Parathyroid adenoma (tissue), 2 donors: Measurements from ENCODE around the gene TSPYL4.

Source experiments
- H2AFZ ChIP-seq: fragments of 300-600 bp; sonication (generic); one replicate; pipeline ENCODE4 v1.7.0; 2017; ENCODE audit warnings: antibody characterized with exemption, mild to moderate bottlenecking
- H3K27ac ChIP-seq: fragments of 300-600 bp; sonication (generic); one replicate; pipeline ENCODE4 v1.7.0; 2017
- H3K27me3 ChIP-seq: fragments of 300-600 bp; sonication (generic); one replicate; pipeline ENCODE4 v1.7.0; 2017; ENCODE audit warnings: low read length; ENCODE audit not compliant: control insufficient read depth, insufficient read depth
- H3K36me3 ChIP-seq: fragments of 300-600 bp; sonication (generic); one replicate; pipeline ENCODE4 v1.7.0; 2017; ENCODE audit warnings: low read length; ENCODE audit not compliant: control insufficient read depth, insufficient read depth
- H3K4me1 ChIP-seq: fragments of 300-600 bp; sonication (generic); one replicate; pipeline ENCODE4 v1.7.0; 2017; ENCODE audit warnings: control low read depth
- H3K4me2 ChIP-seq: fragments of 300-600 bp; sonication (generic); one replicate; pipeline ENCODE4 v1.7.0; 2017; ENCODE audit warnings: low read length
- H3K4me3 ChIP-seq: fragments of 300-600 bp; sonication (generic); one replicate; pipeline ENCODE4 v1.7.0; 2017; ENCODE audit warnings: low read depth, low read length
- H3K79me2 ChIP-seq: fragments of 300-600 bp; sonication (generic); one replicate; pipeline ENCODE4 v1.7.0; 2017; ENCODE audit warnings: control low read depth
- H3K9ac ChIP-seq: fragments of 300-600 bp; sonication (generic); one replicate; pipeline ENCODE4 v1.7.0; 2017; ENCODE audit warnings: mild to moderate bottlenecking
- H3K9me3 ChIP-seq: fragments of 300-600 bp; sonication (generic); one replicate; pipeline ENCODE4 v1.7.0; 2017; ENCODE audit warnings: low read length; ENCODE audit not compliant: control insufficient read depth
- CTCF ChIP-seq: fragments of 300-600 bp; sonication (generic); IDR thresholded peaks from one replicate; pipeline ENCODE4 v1.7.0; 2017; ENCODE audit warnings: antibody characterized with exemption, mild to moderate bottlenecking
- donor health status: primary hyperparathyroidism.

TSPYL4 gene

DNA sequence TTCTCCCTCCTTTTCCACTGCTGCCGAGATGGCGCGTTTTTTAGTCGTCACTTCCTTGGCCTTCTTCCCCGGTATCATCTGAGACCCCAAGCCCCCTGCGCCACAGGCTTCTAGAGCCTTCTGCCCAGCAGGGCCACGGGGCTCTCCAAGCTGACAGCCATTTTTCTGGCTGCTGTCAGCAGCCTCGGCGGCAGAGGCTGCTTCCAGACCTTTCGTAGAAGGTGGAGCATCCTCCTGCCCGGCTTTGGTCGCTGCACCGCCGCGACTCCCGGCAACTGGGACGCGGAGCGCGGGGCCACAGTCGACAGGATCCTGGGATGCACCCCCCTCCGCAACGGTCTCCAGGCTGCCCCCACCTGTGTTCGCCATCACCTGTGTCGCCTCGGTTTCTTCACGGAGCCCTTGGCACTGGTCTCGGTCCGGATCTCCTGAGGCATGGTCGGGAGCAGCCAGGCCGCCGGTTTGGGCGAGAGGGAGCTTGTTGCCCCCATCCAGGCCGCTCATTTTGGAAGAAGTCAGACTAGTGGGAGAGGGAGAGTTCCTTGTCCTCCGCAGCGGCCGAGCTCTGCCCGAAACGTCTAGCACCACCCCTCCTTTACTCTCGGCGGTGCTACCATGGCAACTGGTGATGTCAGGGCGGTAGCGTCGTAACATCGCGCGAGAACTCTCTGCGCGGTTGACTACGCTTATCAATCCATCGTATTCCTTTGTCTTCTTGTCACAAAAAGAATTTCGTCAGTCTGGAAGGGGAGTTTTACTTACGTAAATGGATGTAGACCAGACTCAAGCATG, at the start of gene TSPYL4:
TSS of gene TSPYL4 (minus strand) at position 571 of the 792 bp plus-strand sequence. CDS start at position 504, 67 bp downstream.
- TF ChIP-seq CTCF, result no peak
- no peaks in the 10 kb centered on the region for H3K27me3 ChIP-seq
- peaks cover 33% of the 10 kb centered on the region for H3K4me1 ChIP-seq
- H3K4me2 ChIP-seq, result peak within 1 kb of the TSS; percentile 99
- peak within 1 kb of the TSS; percentile 97 for H3K4me3 ChIP-seq
- no peaks in the 10 kb centered on the region for H3K9me3 ChIP-seq
- H3K27ac ChIP-seq, result peak within 1 kb of the TSS; percentile 87
- peaks cover 21% of the 10 kb centered on the region for H3K79me2 ChIP-seq
- no peaks in the 10 kb centered on the region for H3K36me3 ChIP-seq
- H2AFZ ChIP-seq, result peak within 1 kb of the TSS; percentile 91
- H3K9ac ChIP-seq, result peak within 1 kb of the TSS; percentile 41

- TF ChIP-seq CTCF, result no peak
Measured at GRCh38 chr6:116301104-116301503, 47.2 kb upstream of the TSPYL4 start.

DNA sequence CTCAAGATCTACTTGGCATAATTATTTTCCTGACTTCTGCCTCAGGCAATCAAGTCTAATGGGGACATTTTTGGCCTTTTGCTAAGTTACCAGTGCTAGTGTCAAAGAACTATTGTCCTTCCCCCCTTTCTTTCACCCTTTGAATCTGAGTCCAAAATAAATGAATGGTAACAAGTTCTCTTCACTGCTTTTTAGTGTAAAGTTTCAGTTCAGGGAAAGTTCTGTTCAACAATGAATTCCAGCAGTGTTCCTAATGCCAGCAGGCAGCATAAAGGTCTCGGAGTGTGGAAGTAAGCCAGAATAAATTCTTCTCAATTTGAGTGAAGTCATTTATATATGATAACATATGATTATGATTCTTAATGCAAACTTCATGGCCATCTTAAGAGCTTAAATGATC, 46.7 kb upstream of the TSPYL4 start:
- Histone ChIP-seq H3K27ac (no peak overlapping the region), H3K79me2 (no peaks in the 10 kb centered on the region), H3K9ac (no peak overlapping the region), H2AFZ (no peak overlapping the region), H3K36me3 (no peaks in the 10 kb centered on the region), H3K4me1 (no peaks in the 10 kb centered on the region), H3K4me2 (no peak overlapping the region), H3K27me3 (no peaks in the 10 kb centered on the region), H3K4me3 (no peak overlapping the region), H3K9me3 (no peaks in the 10 kb centered on the region)
- no peak for TF ChIP-seq CTCF

More at GRCh38 chr6:116301104-116301503, 47.2 kb upstream of the TSPYL4 start:
- Histone ChIP-seq H3K9me3 (no peaks in the 10 kb centered on the region), H3K27me3 (no peaks in the 10 kb centered on the region), H3K79me2 (no peaks in the 10 kb centered on the region), H2AFZ (no peak overlapping the region), H3K4me2 (no peak overlapping the region), H3K4me3 (no peak overlapping the region), H3K9ac (no peak overlapping the region), H3K27ac (no peak overlapping the region), H3K4me1 (no peaks in the 10 kb centered on the region), H3K36me3 (no peaks in the 10 kb centered on the region)

- TF ChIP-seq CTCF, result no peak
- no peak overlapping the region for H3K9ac ChIP-seq
- H3K27ac ChIP-seq, result no peak overlapping the region
- H3K4me1 ChIP-seq, result no peaks in the 10 kb centered on the region
- peaks cover 8% of the 10 kb centered on the region for H3K79me2 ChIP-seq
- no peak overlapping the region for H3K4me2 ChIP-seq
- no peak overlapping the region for H2AFZ ChIP-seq
- H3K9me3 ChIP-seq, result no peaks in the 10 kb centered on the region
- H3K36me3 ChIP-seq, result no peaks in the 10 kb centered on the region
- H3K27me3 ChIP-seq, result no peaks in the 10 kb centered on the region
- no peak overlapping the region for H3K4me3 ChIP-seq
Measured at GRCh38 chr6:116298973-116299372, 45.1 kb upstream of the TSPYL4 start.

DNA sequence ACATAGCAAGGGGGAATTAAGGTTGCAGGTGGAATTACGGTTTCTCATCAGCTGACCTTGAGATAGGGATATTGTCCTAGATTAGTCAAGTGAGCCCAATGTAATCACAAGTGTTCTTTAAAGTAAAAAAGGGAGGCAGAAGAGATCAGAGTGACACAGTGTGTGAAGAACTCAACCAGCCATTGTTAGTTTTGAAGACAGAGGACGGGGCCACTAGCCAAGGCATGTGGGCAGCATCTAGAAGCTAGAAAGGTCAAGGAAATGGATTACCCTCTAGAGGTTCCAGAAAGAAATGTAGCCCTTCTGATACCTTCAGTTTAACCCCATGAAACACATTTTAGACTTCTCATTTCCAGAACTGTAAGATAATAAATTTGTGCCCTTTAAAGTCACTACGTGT, 44.4 kb upstream of the TSPYL4 start:
- Histone ChIP-seq H3K36me3 (no peaks in the 10 kb centered on the region), H3K27ac (no peak overlapping the region), H3K4me3 (no peak overlapping the region), H3K9ac (no peak overlapping the region), H3K79me2 (peaks cover 8% of the 10 kb centered on the region), H3K9me3 (no peaks in the 10 kb centered on the region), H3K4me1 (no peaks in the 10 kb centered on the region), H2AFZ (no peak overlapping the region), H3K27me3 (no peaks in the 10 kb centered on the region), H3K4me2 (no peak overlapping the region)
- TF ChIP-seq CTCF, result no peak
